ENCODE results near the gene VAT1L.

Gene VAT1L

DNA sequence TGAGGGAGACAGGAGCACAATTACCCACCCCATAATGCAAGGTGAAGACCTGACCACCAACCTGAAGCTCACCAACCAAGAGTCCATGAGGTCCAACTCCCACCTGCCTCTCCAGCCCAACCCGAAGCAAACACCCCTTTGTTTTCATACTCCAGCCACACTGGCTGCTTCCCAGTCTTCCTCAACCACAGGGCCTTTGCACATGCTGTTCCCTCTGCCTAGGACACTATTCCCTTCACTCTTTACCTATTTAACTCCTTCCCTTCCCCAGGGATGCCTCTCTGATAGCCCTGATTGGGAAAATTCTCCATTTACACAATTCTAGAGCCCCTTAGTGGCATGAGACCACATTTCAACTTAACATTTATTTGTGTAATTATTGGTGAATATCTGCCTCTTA lies 86.0 kb downstream of the VAT1L start:
- no peak for DNase-seq

DNA sequence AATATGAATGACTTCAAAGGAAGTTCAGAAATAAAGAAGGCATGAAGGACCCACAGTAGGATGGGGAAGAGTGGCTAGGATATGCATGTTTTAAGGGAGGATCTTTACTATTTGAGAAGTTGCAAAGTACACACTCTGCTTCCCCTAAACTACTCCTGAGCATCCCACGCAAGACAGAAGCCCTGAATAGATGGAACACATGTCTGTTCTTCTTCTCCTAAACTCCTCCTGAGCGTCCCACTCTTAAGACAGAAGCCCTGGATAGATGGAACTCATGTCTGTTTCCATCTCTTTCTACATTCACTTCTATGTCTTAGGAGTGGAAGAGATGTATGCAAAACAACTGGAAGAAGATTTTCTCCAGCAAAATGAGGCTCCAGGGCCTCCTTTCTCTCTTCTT lies 88.4 kb downstream of the VAT1L start:
- no peak for DNase-seq

- DNase-seq, result no peak
Measured at GRCh38 chr16:77877712-77878347, 89.5 kb downstream of the VAT1L start.

GRCh38 chr16:77881355-77882030 lies 93.1 kb downstream of the VAT1L start:
- no peak for DNase-seq

DNA sequence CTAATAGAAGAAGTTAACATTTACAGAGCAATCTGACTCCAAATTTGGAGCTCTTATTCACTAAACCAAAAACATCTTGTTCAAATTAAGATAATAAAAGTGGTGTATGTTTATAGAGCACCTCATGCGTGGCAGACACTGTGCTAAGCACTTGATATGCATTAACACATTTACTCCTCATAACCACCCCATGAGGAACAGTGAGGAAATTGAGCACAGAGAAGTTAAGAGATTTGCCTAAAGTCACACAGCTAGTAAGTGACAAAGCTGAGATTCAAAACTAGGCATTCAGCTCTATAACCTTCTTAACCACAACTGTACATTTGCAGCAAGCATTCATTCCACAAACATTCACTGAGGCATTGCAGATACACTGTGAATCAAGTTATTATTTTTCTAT lies 94.0 kb downstream of the VAT1L start:
- DNase-seq, result no peak

GRCh38 chr16:77885571-77886295 lies 97.4 kb downstream of the VAT1L start:
- no peak for DNase-seq

GRCh38 chr16:77888871-77889270 lies 100.5 kb downstream of the VAT1L start:
- no peak for DNase-seq

- DNase-seq, result no peak
Measured at GRCh38 chr16:77890075-77890474, 101.7 kb downstream of the VAT1L start.

DNA sequence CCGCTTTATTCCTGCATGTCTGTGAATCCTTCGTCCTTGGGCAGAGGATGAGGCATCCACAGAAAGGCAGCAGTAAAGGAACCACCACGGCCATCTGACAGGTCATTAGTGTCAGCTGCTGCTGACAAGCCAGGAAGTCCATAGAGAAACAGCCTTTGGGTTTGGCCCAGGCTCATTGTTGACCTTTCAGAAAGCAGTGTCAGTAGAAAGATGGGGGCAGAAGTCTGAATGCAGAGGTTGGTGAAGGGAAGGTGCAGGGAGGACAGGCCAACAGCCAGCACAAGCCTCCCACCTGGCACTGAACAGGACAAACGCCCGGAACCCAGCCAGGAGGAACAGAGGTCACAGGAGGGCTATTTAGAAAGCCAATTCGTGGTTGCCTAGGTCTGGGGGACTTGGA lies 105.8 kb downstream of the VAT1L start:
- DNase-seq, result no peak

- DNase-seq, result no peak
Measured at GRCh38 chr16:77895962-77896361, 107.6 kb downstream of the VAT1L start.

DNA sequence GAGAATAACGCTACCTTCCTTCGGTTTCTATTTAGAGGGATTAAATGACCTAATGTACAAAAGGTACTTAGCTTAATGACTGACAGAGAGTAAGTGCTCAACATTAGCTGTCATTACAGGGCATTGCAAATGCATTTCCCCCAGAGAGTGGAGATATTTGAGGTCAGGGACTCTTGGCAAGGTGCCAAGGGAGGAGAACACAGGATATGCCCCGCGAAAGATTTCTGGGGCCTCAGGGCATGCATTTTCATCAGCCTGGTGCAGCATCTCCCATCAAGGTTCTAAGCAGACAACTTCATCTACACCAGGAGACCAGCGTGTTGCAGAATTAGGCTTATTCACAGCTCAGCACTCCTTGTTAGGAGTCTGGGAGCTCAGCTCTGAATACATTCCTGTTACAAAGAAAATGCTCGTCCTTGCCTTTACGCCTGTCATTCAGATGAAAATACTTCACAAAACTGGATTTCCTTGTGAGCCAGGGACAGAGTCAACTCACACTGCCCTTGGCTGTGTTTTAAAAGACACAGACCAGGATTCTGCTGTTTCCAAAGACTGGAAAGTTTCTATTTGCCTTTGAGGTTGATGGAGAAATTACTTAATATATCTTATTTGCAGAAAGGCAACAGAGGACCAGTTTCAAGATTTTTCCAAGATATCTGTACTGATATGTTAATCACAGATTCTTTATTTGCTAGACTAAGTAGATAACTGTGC lies 108.2 kb downstream of the VAT1L start:
- no peak for DNase-seq

- DNase-seq, result no peak
Measured at GRCh38 chr16:77897129-77897437, 108.7 kb downstream of the VAT1L start.

GRCh38 chr16:77897831-77898605 lies 109.7 kb downstream of the VAT1L start:
- DNase-seq, result no peak

DNA sequence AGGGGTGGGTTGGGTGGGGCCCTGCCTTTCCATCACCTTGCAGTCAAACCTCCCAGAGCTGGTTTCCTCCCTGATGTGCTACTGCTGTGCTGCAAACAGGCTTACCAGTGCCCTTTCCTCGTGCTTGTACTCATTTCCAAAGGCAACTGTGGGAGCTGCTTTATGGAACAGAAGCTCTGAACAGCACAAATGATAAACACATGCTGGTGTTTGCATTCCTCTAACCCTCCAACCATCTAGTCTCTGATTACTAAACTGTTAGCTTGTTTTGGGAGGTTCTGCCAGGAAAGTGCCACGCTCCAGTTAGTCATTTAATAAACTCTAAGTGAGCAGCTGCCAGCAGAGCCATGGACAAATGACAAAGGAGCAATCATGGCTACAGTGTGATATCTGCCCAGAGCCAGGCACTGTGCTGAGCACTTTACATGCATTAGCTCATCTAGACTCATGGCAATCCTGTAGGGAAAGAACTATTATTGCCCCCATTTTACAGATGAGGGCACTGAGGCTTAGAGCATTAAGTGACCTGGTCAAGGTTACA lies 110.4 kb downstream of the VAT1L start:
- DNase-seq, result no peak

DNA sequence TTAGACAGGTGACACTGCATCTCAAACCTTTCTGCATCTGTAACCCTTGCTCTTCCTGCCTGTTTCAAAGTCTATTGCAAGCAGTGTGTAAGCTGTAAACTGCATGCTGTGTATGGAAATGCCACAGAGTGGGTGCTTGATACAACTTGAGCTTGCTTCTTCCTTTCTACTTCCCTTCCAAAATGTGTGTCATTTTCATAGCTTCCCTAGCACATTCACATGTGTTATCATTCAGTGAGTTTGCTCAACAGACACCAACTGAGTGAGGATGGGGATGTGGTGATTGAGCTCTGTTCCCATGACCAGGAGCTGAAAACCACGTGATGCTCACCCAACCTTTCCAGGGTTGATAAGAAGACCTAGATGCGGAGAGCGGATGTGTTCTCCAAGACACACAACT lies 111.1 kb downstream of the VAT1L start:
- no peak for DNase-seq

DNA sequence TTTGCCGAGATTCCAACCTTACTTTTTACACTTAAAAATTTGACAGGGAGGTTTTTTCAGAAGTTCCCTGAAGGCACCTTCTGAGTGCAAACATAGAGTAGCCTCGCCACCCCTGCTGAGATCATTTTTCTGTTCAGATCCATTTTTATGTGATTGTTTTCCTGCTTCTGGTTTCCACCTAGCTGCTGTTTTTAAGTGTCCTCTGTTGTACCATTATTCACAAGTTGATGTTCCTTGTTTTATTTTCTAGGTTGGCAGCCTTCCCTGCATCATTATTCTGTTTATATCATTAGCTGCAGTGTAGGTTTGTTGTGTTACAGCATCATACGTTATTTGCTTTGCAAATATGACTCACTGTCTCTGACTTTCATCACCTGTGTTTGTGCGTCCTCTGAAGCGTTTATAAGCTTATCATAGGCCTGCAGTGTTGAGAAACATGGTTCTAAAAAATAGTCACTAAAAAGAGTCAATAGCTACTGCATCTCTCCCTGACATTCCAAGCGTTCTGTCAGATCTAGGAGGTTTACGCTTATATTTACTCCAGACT lies 117.1 kb downstream of the VAT1L start:
- no peak for DNase-seq

GRCh38 chr16:77910021-77910420 lies 121.7 kb downstream of the VAT1L start:
- DNase-seq, result no peak

DNA sequence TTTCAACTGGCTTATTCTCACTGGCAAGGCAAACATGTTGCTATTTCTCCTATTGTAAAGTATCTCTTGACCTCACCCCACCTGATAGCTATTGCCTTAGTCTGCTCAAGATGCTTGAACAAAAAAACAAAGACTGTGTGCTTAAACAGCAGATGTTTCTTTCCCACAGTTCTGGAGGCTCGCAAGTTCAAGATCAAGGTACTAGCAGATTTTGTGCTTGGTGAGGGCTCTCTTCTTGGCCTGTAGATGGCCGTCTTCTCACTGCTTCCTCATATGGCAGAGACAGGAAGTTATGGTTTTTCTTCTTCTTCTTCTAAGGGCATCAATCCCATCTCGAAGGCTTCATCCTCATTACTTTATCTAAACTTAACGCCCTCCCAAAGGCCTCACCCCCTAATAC lies 124.3 kb downstream of the VAT1L start:
- DNase-seq, result no peak

GRCh38 chr16:77913738-77914253 lies 125.4 kb downstream of the VAT1L start:
- DNase-seq, result no peak

- DNase-seq, result no peak
Measured at GRCh38 chr16:77916111-77916510, 127.7 kb downstream of the VAT1L start.

DNA sequence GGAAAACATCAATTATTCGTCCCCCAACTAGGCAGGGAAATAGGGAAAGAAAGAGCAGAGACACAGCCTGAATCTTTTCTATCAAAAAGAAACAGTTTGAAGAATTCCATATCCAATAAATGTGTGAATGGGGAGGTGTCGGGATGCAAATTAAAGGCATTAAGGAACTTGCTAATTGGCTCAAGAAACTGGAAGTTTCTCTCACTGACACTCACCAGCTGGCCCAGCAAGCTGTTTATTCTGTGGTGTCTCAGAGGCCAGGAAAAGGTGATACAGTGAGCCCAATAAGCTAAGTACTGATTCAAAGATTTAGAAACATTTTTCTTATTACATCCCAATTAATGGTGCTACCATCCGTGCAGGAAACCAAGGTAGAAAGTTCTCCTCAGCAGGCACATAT lies 129.6 kb downstream of the VAT1L start:
- no peak for DNase-seq

Data from NCI-H1092 (cell line).